Astrocyte (in vitro differentiated cells and primary cell): ENCODE results near the gene COMMD10. TPM values are rescaled to one million over a fixed set of nuclear protein-coding genes. Genes with fewer than 3 reads are reported as not detected.

Experiments used
- DNase-seq: peaks from one replicate; pipeline ENCODE4 v3.0.0-alpha.2; 2010; ENCODE audit warnings: low read depth
- FAIRE-seq: peaks from 2 replicates; lab custom pipeline; 2011; peaks lifted over from hg19 to GRCh38; lab: Jason Lieb, UNC
- H2AFZ ChIP-seq: 2 replicates; pipeline ENCODE4 v1.6.0; 2012; ENCODE audit warnings: low read depth, low read length, inconsistent platforms
- H3K27ac ChIP-seq: 2 replicates; pipeline ENCODE4 v1.5.1; 2011; ENCODE audit warnings: low read depth, low read length, inconsistent platforms
- H3K27me3 ChIP-seq: 2 replicates; pipeline ENCODE4 v1.6.0; 2011; ENCODE audit warnings: low read length, inconsistent platforms; ENCODE audit not compliant: insufficient read depth
- H3K36me3 ChIP-seq: 2 replicates; pipeline ENCODE4 v1.5.1; 2011; ENCODE audit warnings: low read length, inconsistent platforms; ENCODE audit not compliant: insufficient read depth
- H3K4me1 ChIP-seq: 2 replicates; pipeline ENCODE4 v1.5.1; 2011; ENCODE audit warnings: low read length, inconsistent platforms; ENCODE audit not compliant: insufficient read depth
- H3K4me2 ChIP-seq: 2 replicates; pipeline ENCODE4 v1.6.0; 2012; ENCODE audit warnings: low read length, inconsistent platforms
- H3K4me3 ChIP-seq: 2 replicates; pipeline ENCODE4 v1.5.1; 2011; ENCODE audit warnings: low read depth, mild to moderate bottlenecking, low read length, inconsistent platforms; ENCODE audit not compliant: insufficient read depth
- H3K79me2 ChIP-seq: 2 replicates; pipeline ENCODE4 v1.6.0; 2012; ENCODE audit warnings: mild to moderate bottlenecking, low read length, inconsistent platforms; ENCODE audit not compliant: insufficient read depth
- H3K9ac ChIP-seq: 2 replicates; pipeline ENCODE4 v1.6.0; 2012; ENCODE audit warnings: mild to moderate bottlenecking, low read length, inconsistent platforms
- H3K9me3 ChIP-seq: 2 replicates; pipeline ENCODE4 v1.5.1; 2012; ENCODE audit warnings: low read depth, mild to moderate bottlenecking, low read length, inconsistent platforms; ENCODE audit not compliant: insufficient read depth
- H4K20me1 ChIP-seq: 2 replicates; pipeline ENCODE4 v1.6.0; 2012; ENCODE audit warnings: low read length, inconsistent platforms; ENCODE audit not compliant: insufficient read depth
- H3K27ac Mint-ChIP-seq: one replicate; pipeline ENCODE4 v1.8.0; 2021; ENCODE audit warnings: mild to moderate bottlenecking, mixed read lengths; ENCODE audit not compliant: unreplicated experiment
- H3K27me3 Mint-ChIP-seq: one replicate; pipeline ENCODE4 v1.8.0; 2021; ENCODE audit warnings: low read depth, mixed read lengths; ENCODE audit not compliant: unreplicated experiment
- H3K36me3 Mint-ChIP-seq: one replicate; pipeline ENCODE4 v1.8.0; 2021; ENCODE audit warnings: low read depth, mixed read lengths; ENCODE audit not compliant: unreplicated experiment
- H3K4me1 Mint-ChIP-seq: one replicate; pipeline ENCODE4 v1.8.0; 2021; ENCODE audit warnings: low read depth, mixed read lengths; ENCODE audit not compliant: unreplicated experiment
- H3K4me3 Mint-ChIP-seq: one replicate; pipeline ENCODE4 v1.8.0; 2021; ENCODE audit warnings: mild to moderate bottlenecking, moderate library complexity, mixed read lengths; ENCODE audit not compliant: unreplicated experiment
- H3K9me3 Mint-ChIP-seq: one replicate; pipeline ENCODE4 v1.8.0; 2021; ENCODE audit warnings: mild to moderate bottlenecking, mixed read lengths; ENCODE audit not compliant: unreplicated experiment
- EZH2 ChIP-seq: IDR thresholded peaks from 2 replicates; pipeline ENCODE4 v1.6.1; 2012; ENCODE audit warnings: mild to moderate bottlenecking, low read length, inconsistent platforms; ENCODE audit not compliant: insufficient read depth
- total RNA-seq: library from RNA; stranded (reverse); gene quantifications from 2 replicates; pipeline ENCODE4 v1.2.1, GENCODE V29; 2021
- TF ChIP-seq, protein P1 (sequence below): IDR thresholded peaks from 2 replicates; pipeline ENCODE4 v1.5.1; 2011; ENCODE audit warnings: low read depth, mild to moderate bottlenecking, inconsistent platforms, low read length, moderate library complexity; ENCODE audit not compliant: insufficient read depth

Gene COMMD10
- total RNA-seq, 1 donor from 2014 or later = 18.1 TPM

DNA sequence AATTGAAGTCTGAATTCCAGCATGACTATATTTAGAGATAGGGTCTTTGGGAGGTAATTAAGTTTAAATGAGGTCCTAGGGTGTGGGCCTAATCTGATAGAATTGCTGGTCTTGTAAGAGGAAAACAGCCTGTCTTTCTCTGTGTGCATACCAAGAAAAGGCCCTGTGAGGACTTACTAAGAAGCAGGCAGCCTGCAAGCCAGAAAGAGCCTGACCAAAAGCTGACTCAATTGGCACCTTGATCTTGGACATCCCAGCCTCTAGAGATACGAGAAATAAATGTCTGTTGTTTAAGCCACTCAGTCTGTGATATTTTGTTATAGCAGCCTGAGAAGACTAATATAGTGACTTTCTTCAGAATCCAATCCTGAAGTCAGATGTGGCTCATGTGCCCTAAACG lies 38.0 kb upstream of the COMMD10 start:
- H3K4me3 Mint-ChIP-seq = no peak overlapping the region
- DNase-seq = no peak
- Histone ChIP-seq H3K27ac (no peak overlapping the region), H3K9me3 (no peaks in the 10 kb centered on the region), H3K4me2 (no peak overlapping the region), H3K79me2 (no peaks in the 10 kb centered on the region), H3K4me3 (no peak overlapping the region), H3K36me3 (no peaks in the 10 kb centered on the region), H4K20me1 (no peaks in the 10 kb centered on the region), H3K27me3 (no peaks in the 10 kb centered on the region), H2AFZ (no peak overlapping the region), H3K4me1 (no peaks in the 10 kb centered on the region), H3K9ac (no peak overlapping the region)
- no peak for FAIRE-seq
- no peaks in the 10 kb centered on the region for H3K9me3 Mint-ChIP-seq
- H3K27ac Mint-ChIP-seq = no peak overlapping the region
- H3K36me3 Mint-ChIP-seq = no peaks in the 10 kb centered on the region
- H3K27me3 Mint-ChIP-seq = no peaks in the 10 kb centered on the region
- H3K4me1 Mint-ChIP-seq = peaks cover 13% of the 10 kb centered on the region
- no peak for TF ChIP-seq EZH2
- TF ChIP-seq, protein P1, sequence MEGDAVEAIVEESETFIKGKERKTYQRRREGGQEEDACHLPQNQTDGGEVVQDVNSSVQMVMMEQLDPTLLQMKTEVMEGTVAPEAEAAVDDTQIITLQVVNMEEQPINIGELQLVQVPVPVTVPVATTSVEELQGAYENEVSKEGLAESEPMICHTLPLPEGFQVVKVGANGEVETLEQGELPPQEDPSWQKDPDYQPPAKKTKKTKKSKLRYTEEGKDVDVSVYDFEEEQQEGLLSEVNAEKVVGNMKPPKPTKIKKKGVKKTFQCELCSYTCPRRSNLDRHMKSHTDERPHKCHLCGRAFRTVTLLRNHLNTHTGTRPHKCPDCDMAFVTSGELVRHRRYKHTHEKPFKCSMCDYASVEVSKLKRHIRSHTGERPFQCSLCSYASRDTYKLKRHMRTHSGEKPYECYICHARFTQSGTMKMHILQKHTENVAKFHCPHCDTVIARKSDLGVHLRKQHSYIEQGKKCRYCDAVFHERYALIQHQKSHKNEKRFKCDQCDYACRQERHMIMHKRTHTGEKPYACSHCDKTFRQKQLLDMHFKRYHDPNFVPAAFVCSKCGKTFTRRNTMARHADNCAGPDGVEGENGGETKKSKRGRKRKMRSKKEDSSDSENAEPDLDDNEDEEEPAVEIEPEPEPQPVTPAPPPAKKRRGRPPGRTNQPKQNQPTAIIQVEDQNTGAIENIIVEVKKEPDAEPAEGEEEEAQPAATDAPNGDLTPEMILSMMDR = no peak

DNA sequence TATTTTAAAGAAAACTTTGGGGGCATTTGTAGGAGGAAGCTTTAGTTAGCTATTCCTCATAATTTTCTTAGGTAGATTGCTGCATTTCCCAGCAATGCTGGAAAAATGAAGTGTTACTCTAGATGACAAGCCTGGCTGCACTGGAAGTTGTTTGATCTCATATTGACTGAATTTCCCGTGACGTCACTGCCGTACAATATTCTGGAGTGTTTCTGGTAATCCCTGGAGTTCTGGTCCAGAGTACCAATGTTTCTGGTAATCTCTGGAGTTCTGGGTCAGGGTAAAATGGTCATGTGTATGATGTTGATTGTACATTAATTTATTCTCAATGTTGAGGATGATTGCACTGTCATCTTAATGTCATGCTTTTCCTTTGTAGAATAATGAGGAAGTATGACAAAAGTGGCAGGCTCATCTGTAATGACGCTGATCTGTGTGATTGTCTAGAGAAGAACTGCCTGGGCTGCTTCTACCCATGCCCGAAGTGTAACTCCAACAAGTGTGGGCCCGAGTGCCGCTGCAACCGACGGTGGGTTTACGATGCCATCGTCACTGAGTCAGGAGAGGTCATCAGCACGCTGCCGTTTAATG lies 26.4 kb upstream of the COMMD10 start:
- H3K9me3 Mint-ChIP-seq = no peaks in the 10 kb centered on the region
- TF ChIP-seq, protein P1 = no peak
- TF ChIP-seq EZH2 = no peak
- FAIRE-seq = no peak
- Histone ChIP-seq H3K4me2 (no peak overlapping the region), H4K20me1 (no peaks in the 10 kb centered on the region), H3K79me2 (no peaks in the 10 kb centered on the region), H3K27ac (no peak overlapping the region), H3K4me1 (no peaks in the 10 kb centered on the region), H3K4me3 (no peak overlapping the region), H3K36me3 (no peaks in the 10 kb centered on the region), H3K27me3 (peaks cover 12% of the 10 kb centered on the region), H3K9me3 (no peaks in the 10 kb centered on the region), H3K9ac (no peak overlapping the region), H2AFZ (no peak overlapping the region)
- H3K36me3 Mint-ChIP-seq = no peaks in the 10 kb centered on the region
- H3K4me3 Mint-ChIP-seq = no peak overlapping the region
- no peaks in the 10 kb centered on the region for H3K27me3 Mint-ChIP-seq
- no peak overlapping the region for H3K27ac Mint-ChIP-seq
- DNase-seq = no peak
- no peaks in the 10 kb centered on the region for H3K4me1 Mint-ChIP-seq

DNA sequence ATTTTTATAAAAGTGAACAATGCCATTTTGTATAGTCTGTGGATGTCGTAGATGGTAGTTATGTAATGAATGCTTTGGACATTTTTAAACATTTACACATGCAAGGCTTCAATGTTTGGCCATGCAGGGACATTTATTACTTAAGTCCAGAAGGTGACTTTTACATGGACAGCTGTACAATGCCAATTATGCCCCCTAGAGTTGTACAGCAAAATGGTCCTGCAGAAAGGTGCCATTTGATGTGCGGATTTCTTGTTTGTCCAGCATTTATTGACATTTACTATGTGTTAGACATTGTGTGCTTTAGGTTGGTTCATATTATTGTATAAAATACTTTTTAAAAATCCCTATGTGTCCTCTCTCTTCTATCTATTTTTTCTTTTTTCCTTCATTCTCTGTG lies 22.5 kb upstream of the COMMD10 start:
- H3K27ac ChIP-seq = no peak overlapping the region
- H3K4me2 ChIP-seq = no peak overlapping the region
- Mint-ChIP-seq H3K4me3 (no peak overlapping the region), H3K27ac (no peak overlapping the region), H3K9me3 (no peaks in the 10 kb centered on the region), H3K36me3 (no peaks in the 10 kb centered on the region), H3K4me1 (no peaks in the 10 kb centered on the region), H3K27me3 (no peaks in the 10 kb centered on the region)
- no peaks in the 10 kb centered on the region for H3K9me3 ChIP-seq
- H2AFZ ChIP-seq = no peak overlapping the region
- TF ChIP-seq, protein P1 = no peak
- TF ChIP-seq EZH2 = no peak
- no peak overlapping the region for H3K4me3 ChIP-seq
- H3K9ac ChIP-seq = no peak overlapping the region
- H3K36me3 ChIP-seq = no peaks in the 10 kb centered on the region
- no peak for FAIRE-seq
- no peaks in the 10 kb centered on the region for H3K4me1 ChIP-seq
- no peaks in the 10 kb centered on the region for H3K79me2 ChIP-seq
- no peaks in the 10 kb centered on the region for H4K20me1 ChIP-seq
- H3K27me3 ChIP-seq = peaks cover 12% of the 10 kb centered on the region
- DNase-seq = no peak
